H9 (cell line): Measurements from ENCODE around the gene DNMT3B. TPM values are rescaled to one million over a fixed set of nuclear protein-coding genes. Genes with fewer than 3 reads are reported as not detected.

Source experiments
- DNase-seq: peaks from one replicate; pipeline ENCODE4 v3.0.0-alpha.2; 2017
- H2AFZ ChIP-seq: one replicate; pipeline ENCODE4 v1.6.1; 2013; ENCODE audit warnings: mild to moderate bottlenecking, low read length, control low read depth, moderate library complexity
- H2AK5ac ChIP-seq: 2 replicates; pipeline ENCODE4 v1.6.1; 2013; ENCODE audit warnings: low read length, control low read depth, mixed read lengths; ENCODE audit not compliant: insufficient read length
- H2BK120ac ChIP-seq: one replicate; pipeline ENCODE4 v1.6.1; 2013; ENCODE audit warnings: low read depth, mild to moderate bottlenecking, low read length, control low read depth, inconsistent platforms; ENCODE audit not compliant: poor library complexity, severe bottlenecking
- H2BK12ac ChIP-seq: 2 replicates; pipeline ENCODE4 v1.6.1; 2013; ENCODE audit warnings: low read length, control low read depth, mixed read lengths, low read depth; ENCODE audit not compliant: insufficient read length
- H2BK15ac ChIP-seq: 2 replicates; pipeline ENCODE4 v1.6.1; 2013; ENCODE audit warnings: low read depth, low read length, control low read depth
- H2BK20ac ChIP-seq: one replicate; pipeline ENCODE4 v1.6.1; 2013; ENCODE audit warnings: low read depth, mild to moderate bottlenecking, low read length, control low read depth, inconsistent platforms; ENCODE audit not compliant: poor library complexity, severe bottlenecking
- H2BK5ac ChIP-seq: 2 replicates; pipeline ENCODE4 v1.6.1; 2013; ENCODE audit warnings: low read length, control low read depth, mixed read lengths; ENCODE audit not compliant: insufficient read length
- H3K14ac ChIP-seq: 2 replicates; pipeline ENCODE4 v1.6.1; 2013; ENCODE audit warnings: low read length, control low read depth; ENCODE audit not compliant: insufficient read depth
- H3K18ac ChIP-seq: 2 replicates; pipeline ENCODE4 v1.6.1; 2013; ENCODE audit warnings: low read depth, mild to moderate bottlenecking, mixed read lengths, low read length, control low read depth; ENCODE audit not compliant: insufficient read length
- H3K23ac ChIP-seq: 2 replicates; pipeline ENCODE4 v1.6.1; 2013; ENCODE audit warnings: low read length, control low read depth, mixed read lengths, low read depth; ENCODE audit not compliant: insufficient read length
- H3K23me2 ChIP-seq: 2 replicates; pipeline ENCODE4 v1.6.1; 2013; ENCODE audit warnings: low read depth, mild to moderate bottlenecking, mixed read lengths, low read length, control low read depth; ENCODE audit not compliant: insufficient read length, poor library complexity, severe bottlenecking
- H3K27ac ChIP-seq: 2 replicates; pipeline ENCODE4 v1.5.1; 2013; ENCODE audit warnings: low read length, control low read depth, mixed read lengths, low read depth; ENCODE audit not compliant: insufficient read length
- H3K27me3 ChIP-seq: 2 replicates; pipeline ENCODE4 v1.6.1; 2013; ENCODE audit warnings: low read length, control low read depth, inconsistent platforms; ENCODE audit not compliant: insufficient read depth
- H3K4ac ChIP-seq: 2 replicates; pipeline ENCODE4 v1.6.1; 2013; ENCODE audit warnings: low read depth, mild to moderate bottlenecking, control low read depth, inconsistent platforms, low read length, moderate library complexity
- H3K4me1 ChIP-seq: 2 replicates; pipeline ENCODE4 v1.6.1; 2013; ENCODE audit warnings: low read length, control low read depth, inconsistent platforms; ENCODE audit not compliant: insufficient read depth
- H3K4me2 ChIP-seq: 2 replicates; pipeline ENCODE4 v1.6.1; 2013; ENCODE audit warnings: low read length, control low read depth, mixed read lengths; ENCODE audit not compliant: insufficient read length, insufficient read depth
- H3K56ac ChIP-seq: 2 replicates; pipeline ENCODE4 v1.6.1; 2013; ENCODE audit warnings: low read depth, mild to moderate bottlenecking, mixed read lengths, low read length, control low read depth; ENCODE audit not compliant: insufficient read length
- H3K79me1 ChIP-seq: 2 replicates; pipeline ENCODE4 v1.6.1; 2013; ENCODE audit warnings: low read depth, mild to moderate bottlenecking, moderate library complexity, low read length, control low read depth, inconsistent platforms; ENCODE audit not compliant: insufficient read depth, poor library complexity, severe bottlenecking
- H3K79me2 ChIP-seq: 2 replicates; pipeline ENCODE4 v1.6.1; 2013; ENCODE audit warnings: low read length, control low read depth, inconsistent platforms; ENCODE audit not compliant: insufficient read depth
- H3K9ac ChIP-seq: 2 replicates; pipeline ENCODE4 v1.6.1; 2013; ENCODE audit warnings: low read length, control low read depth, mixed read lengths; ENCODE audit not compliant: insufficient read length; ENCODE audit errors: extremely low read depth
- H3K9me3 ChIP-seq: one replicate; pipeline ENCODE4 v1.6.1; 2013; ENCODE audit warnings: low read depth, low read length, inconsistent platforms; ENCODE audit not compliant: control insufficient read depth
- H3T11ph ChIP-seq: one replicate; pipeline ENCODE4 v1.6.1; 2013; ENCODE audit warnings: mild to moderate bottlenecking, low read length, control low read depth, inconsistent platforms
- H4K20me1 ChIP-seq: one replicate; pipeline ENCODE4 v1.6.1; 2013; ENCODE audit not compliant: control insufficient read depth, insufficient read length, insufficient read depth
- H4K5ac ChIP-seq: 2 replicates; pipeline ENCODE4 v1.6.1; 2013; ENCODE audit warnings: low read depth, mild to moderate bottlenecking, mixed read lengths, low read length, control low read depth; ENCODE audit not compliant: insufficient read length
- H4K8ac ChIP-seq: replicated peaks from 2 replicates; pipeline ENCODE4 v1.6.1; 2013; ENCODE audit warnings: low read length, control low read depth, mixed read lengths, low read depth; ENCODE audit not compliant: insufficient read length
- H4K91ac ChIP-seq: 2 replicates; pipeline ENCODE4 v1.6.1; 2013; ENCODE audit warnings: low read depth, mild to moderate bottlenecking, moderate library complexity, mixed read lengths, low read length, control low read depth; ENCODE audit not compliant: insufficient read length
- H3K27ac Mint-ChIP-seq, 3 experiments: 2 replicates in 2 of 3; 3 replicates in 1 of 3; pipeline ENCODE4 v1.8.0; 2020 to 2021; ENCODE audit warnings: mixed read lengths in 3 of 3, mild to moderate bottlenecking in 1 of 3, moderate library complexity in 1 of 3
- H3K27me3 Mint-ChIP-seq: 2 replicates; pipeline ENCODE4 v1.8.0; 2021; ENCODE audit warnings: low read depth, mild to moderate bottlenecking, moderate library complexity, mixed read lengths
- H3K36me3 Mint-ChIP-seq, 3 experiments: 2 replicates in 2 of 3; 3 replicates in 1 of 3; pipeline ENCODE4 v1.8.0; 2020 to 2021; ENCODE audit warnings: low read depth in 3 of 3, mixed read lengths in 3 of 3; ENCODE audit not compliant: insufficient read depth in 1 of 3
- H3K4me1 Mint-ChIP-seq, 2 experiments: 2 replicates each; pipeline ENCODE4 v1.8.0; 2020; ENCODE audit warnings: mixed read lengths in 2 of 2
- H3K4me3 Mint-ChIP-seq, 2 experiments: 2 replicates in 1 of 2; 3 replicates in 1 of 2; pipeline ENCODE4 v1.8.0; 2020 to 2021; ENCODE audit warnings: mild to moderate bottlenecking in 2 of 2, mixed read lengths in 2 of 2, moderate library complexity in 1 of 2
- H3K9me3 Mint-ChIP-seq, 2 experiments: 2 replicates in 1 of 2; 3 replicates in 1 of 2; pipeline ENCODE4 v1.8.0; 2020; ENCODE audit warnings: mild to moderate bottlenecking in 2 of 2, mixed read lengths in 2 of 2, moderate library complexity in 1 of 2
- WGBS: extraction: QIAGEN DNeasy Blood & Tissue Kit; methylation state at CpG from one replicate; pipeline ENCODE4 v1.1.7; 2013; ENCODE audit warnings: missing lambda C conversion rate, low lambda C conversion rate, mixed read lengths; ENCODE audit not compliant: insufficient read length; ENCODE audit errors: extremely low coverage; 5-methylcytosine and 5-hydroxymethylcytosine counted together
- total RNA-seq: library from RNA; stranded (reverse); gene quantifications from 2 replicates; pipeline ENCODE4 v1.2.1, GENCODE V29; 2021
- TF ChIP-seq, protein P1 (sequence below): fragments of 200-600 bp; sonication (generic); conservative IDR thresholded peaks from 3 replicates; pipeline ENCODE4 v1.8.0; 2021; ENCODE audit warnings: antibody characterized with exemption, mild to moderate bottlenecking

DNMT3B gene
- total RNA-seq, 1 experiment from 2014 or later: 980 TPM

GRCh38 chr20:32848846-32849245 is 86.7 kb downstream of the DNMT3B start:
- H3K4me1 Mint-ChIP-seq: peaks cover 13 to 23% of the 10 kb centered on the region in 2 experiments
- Histone ChIP-seq H2AFZ (no peak overlapping the region), H2BK20ac (no peak overlapping the region), H3K23ac (no peak overlapping the region), H2AK5ac (no peak overlapping the region), H3K56ac (no peak overlapping the region), H2BK120ac (no peak overlapping the region), H2BK5ac (no peak overlapping the region), H4K5ac (no peak overlapping the region), H3K4ac (no peak overlapping the region), H3K27me3 (no peaks in the 10 kb centered on the region), H4K8ac (no peak overlapping the region), H3K18ac (no peak overlapping the region), H4K91ac (no peak overlapping the region), H3K27ac (no peak overlapping the region), H3K9me3 (no peaks in the 10 kb centered on the region), H4K20me1 (no peaks in the 10 kb centered on the region), H3K23me2 (no peaks in the 10 kb centered on the region), H2BK12ac (no peak overlapping the region), H3K4me2 (no peak overlapping the region), H3K14ac (no peak overlapping the region), H3K79me1 (no peaks in the 10 kb centered on the region), H3K4me1 (0 out of 2 replicates have a peak, but pooled peaks cover 3% of the 10 kb centered on the region), H3K79me2 (0 out of 2 replicates have a peak, but pooled peaks cover 2% of the 10 kb centered on the region), H3T11ph (no peak overlapping the region), H2BK15ac (no peak overlapping the region), H3K9ac (no peak overlapping the region)
- no CpG with 5 or more reads among the region's 6 CpGs for WGBS
- H3K27ac Mint-ChIP-seq: peak overlapping the region in 2 of 3 experiments; percentile 8 to 19; a peak in 3 of 7 replicates
- DNase-seq: no peak
- no peak overlapping the region for H3K4me3 Mint-ChIP-seq
- H3K9me3 Mint-ChIP-seq: no peaks in the 10 kb centered on the region
- peaks cover 40 to 86% (median 68%) of the 10 kb centered on the region in 3 experiments; a peak in 6 of 7 replicates for H3K36me3 Mint-ChIP-seq
- TF ChIP-seq, protein P1, sequence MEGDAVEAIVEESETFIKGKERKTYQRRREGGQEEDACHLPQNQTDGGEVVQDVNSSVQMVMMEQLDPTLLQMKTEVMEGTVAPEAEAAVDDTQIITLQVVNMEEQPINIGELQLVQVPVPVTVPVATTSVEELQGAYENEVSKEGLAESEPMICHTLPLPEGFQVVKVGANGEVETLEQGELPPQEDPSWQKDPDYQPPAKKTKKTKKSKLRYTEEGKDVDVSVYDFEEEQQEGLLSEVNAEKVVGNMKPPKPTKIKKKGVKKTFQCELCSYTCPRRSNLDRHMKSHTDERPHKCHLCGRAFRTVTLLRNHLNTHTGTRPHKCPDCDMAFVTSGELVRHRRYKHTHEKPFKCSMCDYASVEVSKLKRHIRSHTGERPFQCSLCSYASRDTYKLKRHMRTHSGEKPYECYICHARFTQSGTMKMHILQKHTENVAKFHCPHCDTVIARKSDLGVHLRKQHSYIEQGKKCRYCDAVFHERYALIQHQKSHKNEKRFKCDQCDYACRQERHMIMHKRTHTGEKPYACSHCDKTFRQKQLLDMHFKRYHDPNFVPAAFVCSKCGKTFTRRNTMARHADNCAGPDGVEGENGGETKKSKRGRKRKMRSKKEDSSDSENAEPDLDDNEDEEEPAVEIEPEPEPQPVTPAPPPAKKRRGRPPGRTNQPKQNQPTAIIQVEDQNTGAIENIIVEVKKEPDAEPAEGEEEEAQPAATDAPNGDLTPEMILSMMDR: no peak
- H3K27me3 Mint-ChIP-seq: no peaks in the 10 kb centered on the region
